GM20000 (cell line): ENCODE data around the gene IGF2BP3.

ENCODE experiments used
- DNase-seq: peaks from one replicate; pipeline ENCODE4 v3.0.0; 2012; ENCODE audit warnings: low spot score
- TF ChIP-seq, protein P1 (sequence below): IDR thresholded peaks from 2 replicates; pipeline ENCODE4 v1.5.1; 2012; ENCODE audit warnings: mild to moderate bottlenecking, control low read depth; ENCODE audit errors: extremely low read depth, missing control alignments

Gene IGF2BP3

DNA sequence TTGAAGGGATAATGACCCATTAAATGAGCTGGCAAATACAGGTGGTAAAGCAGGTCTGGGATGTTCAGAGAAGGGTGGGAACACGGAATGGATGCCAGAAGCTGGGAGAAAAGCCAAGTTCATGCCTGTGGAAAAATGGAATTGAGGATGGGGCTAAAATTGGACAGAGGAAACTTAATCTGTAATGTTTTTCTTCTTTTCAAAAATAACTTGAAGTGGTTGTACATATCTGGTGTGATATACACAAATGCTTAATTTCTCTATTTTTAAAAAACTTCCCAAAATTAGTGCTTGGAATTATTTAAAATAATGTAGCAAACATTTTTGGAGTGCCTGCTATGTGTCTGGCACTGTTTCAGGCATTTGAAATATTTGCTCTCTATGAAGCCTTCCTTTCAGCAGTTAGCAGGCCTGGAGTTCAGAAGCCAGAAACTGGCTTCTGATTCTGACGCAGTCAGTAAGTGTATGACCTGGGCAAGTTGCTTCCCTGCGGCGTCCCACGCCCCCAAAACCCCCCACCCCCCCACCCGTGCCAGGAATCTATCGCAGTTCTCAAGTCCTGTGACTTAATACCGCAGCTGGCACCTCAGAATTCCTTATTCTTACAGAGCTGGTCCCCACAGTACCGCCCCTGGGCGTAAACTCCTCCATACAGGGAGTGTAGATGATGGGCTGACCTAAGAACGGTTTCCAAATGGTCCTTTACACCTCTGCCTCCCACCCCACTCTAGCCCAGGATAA, 172.0 kb downstream of the IGF2BP3 start:
- DNase-seq: no peak
- TF ChIP-seq, protein P1, sequence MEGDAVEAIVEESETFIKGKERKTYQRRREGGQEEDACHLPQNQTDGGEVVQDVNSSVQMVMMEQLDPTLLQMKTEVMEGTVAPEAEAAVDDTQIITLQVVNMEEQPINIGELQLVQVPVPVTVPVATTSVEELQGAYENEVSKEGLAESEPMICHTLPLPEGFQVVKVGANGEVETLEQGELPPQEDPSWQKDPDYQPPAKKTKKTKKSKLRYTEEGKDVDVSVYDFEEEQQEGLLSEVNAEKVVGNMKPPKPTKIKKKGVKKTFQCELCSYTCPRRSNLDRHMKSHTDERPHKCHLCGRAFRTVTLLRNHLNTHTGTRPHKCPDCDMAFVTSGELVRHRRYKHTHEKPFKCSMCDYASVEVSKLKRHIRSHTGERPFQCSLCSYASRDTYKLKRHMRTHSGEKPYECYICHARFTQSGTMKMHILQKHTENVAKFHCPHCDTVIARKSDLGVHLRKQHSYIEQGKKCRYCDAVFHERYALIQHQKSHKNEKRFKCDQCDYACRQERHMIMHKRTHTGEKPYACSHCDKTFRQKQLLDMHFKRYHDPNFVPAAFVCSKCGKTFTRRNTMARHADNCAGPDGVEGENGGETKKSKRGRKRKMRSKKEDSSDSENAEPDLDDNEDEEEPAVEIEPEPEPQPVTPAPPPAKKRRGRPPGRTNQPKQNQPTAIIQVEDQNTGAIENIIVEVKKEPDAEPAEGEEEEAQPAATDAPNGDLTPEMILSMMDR: no peak

DNA sequence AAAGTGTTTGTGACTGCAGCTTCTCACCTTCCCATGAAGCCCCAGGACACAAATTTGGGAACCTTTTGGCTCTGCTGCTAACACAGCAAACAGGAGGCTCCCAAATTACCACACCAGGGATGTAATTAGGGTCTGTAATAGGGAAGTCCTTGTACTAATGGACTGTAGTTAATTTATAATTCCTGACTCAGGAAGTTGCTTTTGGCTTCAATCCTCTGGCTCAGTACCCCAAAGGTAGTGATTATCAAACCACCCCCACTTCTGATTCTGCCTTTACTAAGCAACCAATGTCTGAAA, 174.9 kb downstream of the IGF2BP3 start:
- TF ChIP-seq, protein P1: no peak
- no peak for DNase-seq

DNA sequence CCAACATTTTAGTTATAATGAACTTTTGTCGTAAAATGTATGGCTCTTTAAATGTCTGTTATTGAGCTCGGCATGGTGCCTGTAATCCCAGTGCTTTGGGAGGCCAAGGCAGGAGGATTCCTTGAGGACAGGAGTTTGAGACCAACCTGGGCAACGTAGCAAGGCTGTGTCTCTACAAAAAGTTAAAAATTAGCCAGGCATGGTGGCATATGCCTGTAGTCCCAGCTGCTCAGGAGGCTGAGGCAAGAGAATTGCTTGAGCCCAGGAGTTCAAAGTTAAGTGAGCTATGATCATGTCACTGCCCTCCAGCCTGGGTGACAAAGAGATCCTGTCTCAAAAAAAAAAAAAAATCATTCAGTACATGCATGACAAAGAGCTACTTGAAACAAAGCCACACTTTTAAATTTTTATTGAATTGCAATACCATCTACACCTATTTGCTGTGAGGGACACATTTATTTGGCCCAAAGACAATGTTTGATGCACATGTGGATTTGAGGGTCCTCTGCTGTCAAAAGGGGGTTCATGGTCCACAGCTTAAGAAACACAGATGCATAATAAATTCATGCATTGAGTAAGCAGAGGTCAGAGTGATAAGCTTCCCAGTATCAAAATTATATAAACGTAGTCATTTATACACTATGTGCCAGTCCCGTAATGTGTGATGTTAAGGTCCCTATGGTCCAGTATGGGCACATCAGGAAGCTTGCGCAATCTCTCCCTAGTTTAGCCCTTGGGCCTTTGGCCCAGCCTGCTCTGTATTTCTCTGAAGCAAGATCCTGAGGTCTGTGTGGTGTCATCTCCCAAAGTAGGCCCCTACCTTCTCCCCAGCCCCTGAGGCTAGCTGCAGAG, 175.5 kb downstream of the IGF2BP3 start:
- TF ChIP-seq, protein P1: no peak
- no peak for DNase-seq

DNA sequence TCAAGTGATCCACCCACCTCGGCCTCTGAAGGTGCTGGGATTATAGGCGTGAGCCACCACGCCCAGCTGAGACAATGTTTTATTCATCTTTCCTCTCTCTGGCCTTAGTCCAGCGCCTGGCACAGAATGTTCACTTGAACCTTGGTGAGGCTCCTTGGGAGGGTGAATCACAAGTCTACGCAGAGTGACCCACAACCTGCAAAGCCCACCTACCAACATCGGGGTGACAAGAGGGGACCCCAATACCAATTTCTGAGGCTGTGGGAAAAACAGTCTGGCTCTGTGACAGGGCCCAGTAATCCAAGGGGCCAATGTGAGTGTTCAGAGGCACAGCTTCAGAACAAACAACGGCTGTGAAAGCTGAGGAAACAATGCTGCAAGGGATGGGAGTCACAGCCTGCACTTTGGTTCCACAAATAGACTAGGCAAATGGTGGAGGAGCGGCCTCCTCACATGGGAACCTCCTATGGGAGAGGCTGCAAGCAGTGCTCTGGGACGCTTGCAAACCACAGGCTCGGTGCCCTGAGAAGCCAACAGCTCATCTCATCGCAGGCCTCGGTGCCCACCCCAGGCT, 176.7 kb downstream of the IGF2BP3 start:
- TF ChIP-seq, protein P1: no peak
- DNase-seq: no peak

DNA sequence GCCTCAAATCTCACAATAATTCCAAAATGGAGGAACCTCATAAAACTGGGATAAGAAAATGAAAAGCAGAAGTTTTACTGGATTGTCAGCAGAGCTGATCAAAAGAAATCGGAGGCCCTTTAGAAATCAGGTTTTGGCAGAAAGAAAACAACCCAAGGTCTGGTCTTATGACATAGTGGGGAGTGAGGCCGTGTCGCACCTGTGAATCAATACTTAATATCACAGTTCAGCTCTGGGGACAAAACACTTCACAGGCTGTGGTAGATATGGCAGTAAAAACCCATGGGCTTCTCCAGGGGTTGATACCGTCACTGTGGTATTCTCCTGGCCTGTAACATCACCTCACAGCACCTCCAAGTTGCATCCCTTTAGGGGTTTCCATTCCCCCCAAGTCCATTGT, 177.7 kb downstream of the IGF2BP3 start:
- TF ChIP-seq, protein P1: no peak
- DNase-seq: no peak

DNA sequence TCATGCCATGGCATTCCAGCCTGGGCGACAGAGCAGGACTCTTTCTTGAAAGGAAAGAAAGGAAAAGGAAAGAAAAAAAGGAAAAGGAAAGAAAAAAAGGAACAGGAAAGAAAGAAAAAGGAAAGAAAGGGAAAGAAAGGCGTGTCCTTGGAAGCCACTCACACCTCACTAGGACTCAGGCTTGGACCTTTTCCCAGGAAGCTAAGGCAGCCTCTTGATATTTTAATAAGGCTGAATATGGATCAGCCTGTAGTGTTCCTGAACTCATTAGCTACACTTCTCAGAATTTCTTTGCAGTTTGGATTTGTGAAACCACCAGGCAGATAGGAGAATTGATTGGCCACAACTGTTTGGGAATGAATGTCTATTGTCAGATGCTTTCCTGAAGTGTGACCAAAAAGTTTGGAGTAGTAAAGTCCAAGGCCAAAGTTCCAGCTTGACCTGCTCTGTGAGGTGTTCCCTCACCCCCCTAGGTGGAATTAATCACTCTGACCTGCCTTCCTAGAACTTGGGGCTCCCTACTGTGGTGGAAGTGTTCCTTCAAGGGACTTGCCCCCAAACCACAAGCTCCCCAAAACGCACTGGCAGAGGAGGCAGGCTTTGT, 178.2 kb downstream of the IGF2BP3 start:
- no peak for DNase-seq
- TF ChIP-seq, protein P1: no peak

DNA sequence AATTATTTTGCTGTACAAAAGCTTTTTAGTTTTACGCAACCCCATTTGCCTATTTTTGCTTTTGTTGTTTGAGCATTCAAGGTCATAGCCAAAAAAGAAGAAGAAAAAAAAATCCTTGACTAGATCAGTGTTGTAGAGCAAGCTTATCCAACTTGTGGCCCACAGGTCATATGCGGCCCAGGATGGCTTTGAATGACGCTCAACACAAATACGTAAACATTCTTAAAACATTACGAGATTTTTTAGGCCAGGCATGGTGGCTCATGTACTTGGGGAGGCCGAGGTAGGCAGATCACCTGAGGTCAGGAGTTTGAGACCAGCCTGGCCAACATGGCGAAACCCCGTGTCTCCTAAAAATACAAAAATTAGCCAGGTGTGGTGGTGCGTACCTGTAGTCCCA, 179.3 kb downstream of the IGF2BP3 start:
- DNase-seq: no peak
- TF ChIP-seq, protein P1: no peak
